ENCODE measurements around the gene LPCAT2.
A peak's percentile ranks its signal among the peaks of the same experiment; 100 is the strongest.

Gene LPCAT2

GRCh38 chr16:55501549-55502322 lies 7.1 kb upstream of the LPCAT2 start:
- H3K23ac ChIP-seq (ENCODE audit: low read depth, low read length, poor library complexity) = no peak overlapping the region
- H3K27ac ChIP-seq (replicated peaks; ENCODE audit: low read length) = no peak overlapping the region
- peaks cover 19 to 26% of the 10 kb centered on the region in 2 donors for H3K4me1 ChIP-seq (ENCODE audit: control insufficient read depth in 2 of 2, insufficient read depth in 1 of 2, low read depth in 1 of 2, low read length in 2 of 2)
- no peak overlapping the region for H3K14ac ChIP-seq (ENCODE audit: low read length)
- H2BK5ac ChIP-seq (ENCODE audit: low read length) = no peak overlapping the region
- WGBS, 2 donors (ENCODE audit: extremely low coverage in 2 of 2, insufficient read length in 2 of 2, insufficient replicate concordance in 1 of 2) = no CpG with 5 or more reads among the region's 9 CpGs
- no peaks in the 10 kb centered on the region for H3K27me3 ChIP-seq (ENCODE audit: control insufficient read depth in 3 of 3, insufficient read depth in 3 of 3, low read depth in 1 of 3, low read length in 3 of 3)
- no peak overlapping the region for H3K4me3 ChIP-seq (ENCODE audit: low read length in 2 of 2)
- no peak overlapping the region for H4K8ac ChIP-seq (ENCODE audit: low read depth, low read length)
- no peak overlapping the region for H2BK15ac ChIP-seq (ENCODE audit: low read length)
- H3K79me1 ChIP-seq (ENCODE audit: low read depth, low read length) = no peaks in the 10 kb centered on the region
- H4K91ac ChIP-seq (ENCODE audit: low read depth, low read length, poor library complexity) = no peak overlapping the region
- peaks cover 0 to 2% of the 10 kb centered on the region in 2 donors for H3K9me3 ChIP-seq (replicated peaks in 1 of 2; ENCODE audit: control insufficient read depth in 2 of 2, insufficient read depth in 1 of 2, low read depth in 1 of 2, low read length in 2 of 2)
- no peak overlapping the region for H2AFZ ChIP-seq (ENCODE audit: low read length)
- no peak overlapping the region for H3K4ac ChIP-seq (ENCODE audit: low read length)
- H3K18ac ChIP-seq (ENCODE audit: low read length) = no peak overlapping the region
- H3K9ac ChIP-seq (ENCODE audit: low read depth, low read length, poor library complexity) = no peak overlapping the region
- H2BK12ac ChIP-seq (ENCODE audit: low read length) = no peak overlapping the region
- no peak overlapping the region for H2AK5ac ChIP-seq (ENCODE audit: low read depth, low read length)
- DNase-seq (ENCODE audit: low spot score) = no peak
- H3K36me3 ChIP-seq (replicated peaks in 1 of 2; ENCODE audit: control insufficient read depth in 2 of 2, insufficient read depth in 2 of 2, low read length in 2 of 2) = peaks cover 1 to 86% of the 10 kb centered on the region in 2 donors
- no peak overlapping the region for H3K4me2 ChIP-seq (ENCODE audit: insufficient read depth, low read length, poor library complexity, severe bottlenecking)
- no peak overlapping the region for H2BK120ac ChIP-seq (ENCODE audit: low read depth, low read length)

GRCh38 chr16:55502801-55503366 lies 6.0 kb upstream of the LPCAT2 start:
- H3K23ac ChIP-seq (ENCODE audit: low read depth, low read length, poor library complexity) = no peak overlapping the region
- no peak overlapping the region for H4K8ac ChIP-seq (ENCODE audit: low read depth, low read length)
- no peak overlapping the region for H2AFZ ChIP-seq (ENCODE audit: low read length)
- H3K4ac ChIP-seq (ENCODE audit: low read length) = no peak overlapping the region
- peaks cover 1 to 86% of the 10 kb centered on the region in 2 donors for H3K36me3 ChIP-seq (replicated peaks in 1 of 2; ENCODE audit: control insufficient read depth in 2 of 2, insufficient read depth in 2 of 2, low read length in 2 of 2)
- no peak for DNase-seq (ENCODE audit: low spot score)
- no peaks in the 10 kb centered on the region for H3K27me3 ChIP-seq (ENCODE audit: control insufficient read depth in 3 of 3, insufficient read depth in 3 of 3, low read depth in 1 of 3, low read length in 3 of 3)
- no peak overlapping the region for H2BK120ac ChIP-seq (ENCODE audit: low read depth, low read length)
- H2BK15ac ChIP-seq (ENCODE audit: low read length) = no peak overlapping the region
- H2BK5ac ChIP-seq (ENCODE audit: low read length) = no peak overlapping the region
- peak overlapping the region; percentile 57 for H3K27ac ChIP-seq (replicated peaks; ENCODE audit: low read length)
- no CpG with 5 or more reads among the region's 13 CpGs for WGBS, 2 donors (ENCODE audit: extremely low coverage in 2 of 2, insufficient read length in 2 of 2, insufficient replicate concordance in 1 of 2)
- H2AK5ac ChIP-seq (ENCODE audit: low read depth, low read length) = no peak overlapping the region
- H3K79me1 ChIP-seq (ENCODE audit: low read depth, low read length) = no peaks in the 10 kb centered on the region
- H3K4me3 ChIP-seq (ENCODE audit: low read length in 2 of 2) = no peak overlapping the region
- H3K9me3 ChIP-seq (replicated peaks in 1 of 2; ENCODE audit: control insufficient read depth in 2 of 2, insufficient read depth in 1 of 2, low read depth in 1 of 2, low read length in 2 of 2) = peaks cover 0 to 2% of the 10 kb centered on the region in 2 donors
- no peak overlapping the region for H3K14ac ChIP-seq (ENCODE audit: low read length)
- no peak overlapping the region for H4K91ac ChIP-seq (ENCODE audit: low read depth, low read length, poor library complexity)
- H3K9ac ChIP-seq (ENCODE audit: low read depth, low read length, poor library complexity) = peak overlapping the region; percentile 5
- H3K4me2 ChIP-seq (ENCODE audit: insufficient read depth, low read length, poor library complexity, severe bottlenecking) = no peak overlapping the region
- peaks cover 19 to 26% of the 10 kb centered on the region in 2 donors for H3K4me1 ChIP-seq (ENCODE audit: control insufficient read depth in 2 of 2, insufficient read depth in 1 of 2, low read depth in 1 of 2, low read length in 2 of 2)
- H3K18ac ChIP-seq (ENCODE audit: low read length) = peak overlapping the region; percentile 2
- H2BK12ac ChIP-seq (ENCODE audit: low read length) = no peak overlapping the region

- H2BK15ac ChIP-seq (ENCODE audit: low read length) = no peak overlapping the region
- no peak overlapping the region for H2AFZ ChIP-seq (ENCODE audit: low read length)
- no peak overlapping the region for H2BK120ac ChIP-seq (ENCODE audit: low read depth, low read length)
- H3K79me1 ChIP-seq (ENCODE audit: low read depth, low read length) = no peaks in the 10 kb centered on the region
- H3K4me1 ChIP-seq (ENCODE audit: control insufficient read depth in 2 of 2, insufficient read depth in 1 of 2, low read depth in 1 of 2, low read length in 2 of 2) = peaks cover 19 to 26% of the 10 kb centered on the region in 2 donors
- no peak overlapping the region for H3K4ac ChIP-seq (ENCODE audit: low read length)
- no peak overlapping the region for H4K91ac ChIP-seq (ENCODE audit: low read depth, low read length, poor library complexity)
- H2BK12ac ChIP-seq (ENCODE audit: low read length) = no peak overlapping the region
- H3K9me3 ChIP-seq (replicated peaks in 1 of 2; ENCODE audit: control insufficient read depth in 2 of 2, insufficient read depth in 1 of 2, low read depth in 1 of 2, low read length in 2 of 2) = peaks cover 0 to 2% of the 10 kb centered on the region in 2 donors
- H2AK5ac ChIP-seq (ENCODE audit: low read depth, low read length) = no peak overlapping the region
- H3K4me3 ChIP-seq (ENCODE audit: low read length in 2 of 2) = no peak overlapping the region
- H2BK5ac ChIP-seq (ENCODE audit: low read length) = no peak overlapping the region
- no peaks in the 10 kb centered on the region for H3K27me3 ChIP-seq (ENCODE audit: control insufficient read depth in 3 of 3, insufficient read depth in 3 of 3, low read depth in 1 of 3, low read length in 3 of 3)
- H3K36me3 ChIP-seq (replicated peaks in 1 of 2; ENCODE audit: control insufficient read depth in 2 of 2, insufficient read depth in 2 of 2, low read length in 2 of 2) = peaks cover 1 to 86% of the 10 kb centered on the region in 2 donors
- no peak overlapping the region for H3K14ac ChIP-seq (ENCODE audit: low read length)
- no peak overlapping the region for H3K4me2 ChIP-seq (ENCODE audit: insufficient read depth, low read length, poor library complexity, severe bottlenecking)
- no CpG with 5 or more reads among the region's 8 CpGs for WGBS, 2 donors (ENCODE audit: extremely low coverage in 2 of 2, insufficient read length in 2 of 2, insufficient replicate concordance in 1 of 2)
- DNase-seq (ENCODE audit: low spot score) = no peak
- H3K9ac ChIP-seq (ENCODE audit: low read depth, low read length, poor library complexity) = no peak overlapping the region
- no peak overlapping the region for H3K27ac ChIP-seq (replicated peaks; ENCODE audit: low read length)
- no peak overlapping the region for H3K18ac ChIP-seq (ENCODE audit: low read length)
- no peak overlapping the region for H3K23ac ChIP-seq (ENCODE audit: low read depth, low read length, poor library complexity)
- no peak overlapping the region for H4K8ac ChIP-seq (ENCODE audit: low read depth, low read length)
These were observed 4.9 kb upstream of the LPCAT2 start for GRCh38 chr16:55503726-55504550.
